ENCODE results near the gene U2SURP. TPM values are rescaled to one million over a fixed set of nuclear protein-coding genes. Genes with fewer than 3 reads are reported as not detected.
A peak's percentile ranks its signal among the peaks of the same experiment; 100 is the strongest.
"Not testable (repeated sequence)": the region's sequence is repeated elsewhere in the genome, so short reads cannot be mapped to it uniquely, and the experiment has no call there.

Gene U2SURP
- total RNA-seq, 1 experiment from 2014 or later: 135 TPM

GRCh38 chr3:143004823-143005222, 3.5 kb downstream of the U2SURP start:
- peaks cover 57% of the 10 kb centered on the region for H3K4me1 ChIP-seq (ENCODE audit: low read length)
- H2AFZ ChIP-seq (ENCODE audit: low read length): no peak overlapping the region
- H3K27ac ChIP-seq (ENCODE audit: low read length): 0 out of 2 replicates have a peak overlapping the region, but pooled peaks have one; percentile 8
- no peaks in the 10 kb centered on the region for H3K27me3 ChIP-seq (ENCODE audit: low read length)
- peaks cover 91% of the 10 kb centered on the region for H3K79me2 ChIP-seq (ENCODE audit: low read length)
- peak overlapping the region; percentile 10 for H3K4me2 ChIP-seq (ENCODE audit: low read depth, low read length, poor library complexity, severe bottlenecking)
- DNase-seq: no peak
- H3K9me3 ChIP-seq (ENCODE audit: low read length): no peaks in the 10 kb centered on the region
- no peak overlapping the region for H3K4me3 ChIP-seq (ENCODE audit: low read length)
- H3K36me3 ChIP-seq (ENCODE audit: insufficient read depth, low read length): 0 out of 2 replicates have a peak, but pooled peaks cover 3% of the 10 kb centered on the region
- H3K9ac ChIP-seq (ENCODE audit: low read length): no peak overlapping the region
- peaks cover 37% of the 10 kb centered on the region for H4K20me1 ChIP-seq (ENCODE audit: insufficient read depth, low read depth, low read length)
- H3K9me2 ChIP-seq (replicated peaks; ENCODE audit: insufficient read depth, low read length): no peaks in the 10 kb centered on the region

- Histone ChIP-seq H3K36me3 (ENCODE audit: insufficient read depth, low read length) (peaks cover 39% of the 10 kb centered on the region), H4K20me1 (ENCODE audit: insufficient read depth, low read depth, low read length) (peaks cover 33% of the 10 kb centered on the region), H3K27ac (ENCODE audit: low read length) (peak overlapping the region; percentile 12), H3K4me3 (ENCODE audit: low read length) (no peak overlapping the region), H3K9me3 (ENCODE audit: low read length) (no peaks in the 10 kb centered on the region), H3K4me2 (ENCODE audit: low read depth, low read length, poor library complexity, severe bottlenecking) (peak overlapping the region; percentile 16), H3K79me2 (ENCODE audit: low read length) (peaks cover 100% of the 10 kb centered on the region), H3K9ac (ENCODE audit: low read length) (0 out of 2 replicates have a peak overlapping the region, but pooled peaks have one; percentile 17), H3K9me2 (replicated peaks; ENCODE audit: insufficient read depth, low read length) (no peaks in the 10 kb centered on the region), H2AFZ (ENCODE audit: low read length) (no peak overlapping the region), H3K4me1 (ENCODE audit: low read length) (peaks cover 54% of the 10 kb centered on the region), H3K27me3 (ENCODE audit: low read length) (no peaks in the 10 kb centered on the region)
- DNase-seq: no peak
These were observed 8.7 kb downstream of the U2SURP start for GRCh38 chr3:143010024-143010423.

- Histone ChIP-seq H3K27me3 (ENCODE audit: low read length) (no peaks in the 10 kb centered on the region), H3K4me3 (ENCODE audit: low read length) (no peak overlapping the region), H3K27ac (ENCODE audit: low read length) (no peak overlapping the region), H3K9ac (ENCODE audit: low read length) (no peak overlapping the region), H4K20me1 (ENCODE audit: insufficient read depth, low read depth, low read length) (peaks cover 16% of the 10 kb centered on the region), H3K36me3 (ENCODE audit: insufficient read depth, low read length) (peaks cover 52% of the 10 kb centered on the region), H3K4me1 (ENCODE audit: low read length) (peaks cover 37% of the 10 kb centered on the region), H3K9me2 (replicated peaks; ENCODE audit: insufficient read depth, low read length) (no peaks in the 10 kb centered on the region), H3K9me3 (ENCODE audit: low read length) (no peaks in the 10 kb centered on the region), H2AFZ (ENCODE audit: low read length) (no peak overlapping the region), H3K79me2 (ENCODE audit: low read length) (peaks cover 99% of the 10 kb centered on the region), H3K4me2 (ENCODE audit: low read depth, low read length, poor library complexity, severe bottlenecking) (no peak overlapping the region)
- no peak for DNase-seq
These were observed 10.3 kb downstream of the U2SURP start for GRCh38 chr3:143011705-143012104.

DNA sequence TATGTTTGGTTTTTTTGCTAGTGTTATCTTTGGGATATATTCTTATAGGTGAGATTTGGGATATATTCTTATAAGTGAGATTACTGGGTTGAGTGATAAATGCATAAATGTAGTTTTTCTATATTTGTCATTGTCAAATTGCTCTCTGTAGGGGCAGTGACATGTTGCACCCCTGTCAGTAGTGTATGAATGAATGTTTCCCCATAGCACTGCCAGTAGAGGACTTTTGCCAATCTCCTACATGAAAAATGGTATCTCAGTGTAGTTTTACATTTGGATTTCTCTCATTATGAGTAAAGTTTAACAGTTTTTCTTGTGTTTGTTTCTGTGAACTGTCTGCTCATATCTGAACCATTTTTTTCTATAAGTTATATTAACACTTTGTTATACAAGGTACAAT, 13.6 kb downstream of the U2SURP start:
- Histone ChIP-seq H3K9ac (ENCODE audit: low read length) (no peak overlapping the region), H3K79me2 (ENCODE audit: low read length) (peaks cover 98% of the 10 kb centered on the region), H3K4me2 (ENCODE audit: low read depth, low read length, poor library complexity, severe bottlenecking) (no peak overlapping the region), H3K4me1 (ENCODE audit: low read length) (peaks cover 18% of the 10 kb centered on the region), H3K36me3 (ENCODE audit: insufficient read depth, low read length) (peaks cover 84% of the 10 kb centered on the region), H3K4me3 (ENCODE audit: low read length) (no peak overlapping the region), H4K20me1 (ENCODE audit: insufficient read depth, low read depth, low read length) (no peaks in the 10 kb centered on the region), H3K27ac (ENCODE audit: low read length) (no peak overlapping the region), H3K27me3 (ENCODE audit: low read length) (no peaks in the 10 kb centered on the region), H3K9me3 (ENCODE audit: low read length) (no peaks in the 10 kb centered on the region), H2AFZ (ENCODE audit: low read length) (no peak overlapping the region), H3K9me2 (replicated peaks; ENCODE audit: insufficient read depth, low read length) (no peaks in the 10 kb centered on the region)
- DNase-seq: no peak

GRCh38 chr3:143016321-143016972, 15.1 kb downstream of the U2SURP start:
- Histone ChIP-seq H3K4me1 (ENCODE audit: low read length) (peaks cover 6% of the 10 kb centered on the region; the same call in 1 of the 2 replicates), H4K20me1 (ENCODE audit: insufficient read depth, low read depth, low read length) (no peaks in the 10 kb centered on the region), H3K9me3 (ENCODE audit: low read length) (no peaks in the 10 kb centered on the region), H3K27ac (ENCODE audit: low read length) (no peak overlapping the region), H2AFZ (ENCODE audit: low read length) (no peak overlapping the region), H3K36me3 (ENCODE audit: insufficient read depth, low read length) (peaks cover 86% of the 10 kb centered on the region), H3K4me3 (ENCODE audit: low read length) (no peak overlapping the region), H3K4me2 (ENCODE audit: low read depth, low read length, poor library complexity, severe bottlenecking) (no peak overlapping the region), H3K9me2 (replicated peaks; ENCODE audit: insufficient read depth, low read length) (no peaks in the 10 kb centered on the region), H3K27me3 (ENCODE audit: low read length) (no peaks in the 10 kb centered on the region), H3K9ac (ENCODE audit: low read length) (no peak overlapping the region), H3K79me2 (ENCODE audit: low read length) (peaks cover 94% of the 10 kb centered on the region)
- peak; percentile 78 for DNase-seq

GRCh38 chr3:143024351-143024960, 23.1 kb downstream of the U2SURP start:
- Histone ChIP-seq H3K9me3 (ENCODE audit: low read length) (no peaks in the 10 kb centered on the region), H3K4me3 (ENCODE audit: low read length) (no peak overlapping the region), H3K79me2 (ENCODE audit: low read length) (peaks cover 84% of the 10 kb centered on the region), H3K9ac (ENCODE audit: low read length) (no peak overlapping the region), H3K4me2 (ENCODE audit: low read depth, low read length, poor library complexity, severe bottlenecking) (no peak overlapping the region), H3K27ac (ENCODE audit: low read length) (no peak overlapping the region), H3K4me1 (ENCODE audit: low read length) (peaks cover 6% of the 10 kb centered on the region; the same call in 1 of the 2 replicates), H4K20me1 (ENCODE audit: insufficient read depth, low read depth, low read length) (no peaks in the 10 kb centered on the region), H3K27me3 (ENCODE audit: low read length) (no peaks in the 10 kb centered on the region), H3K36me3 (ENCODE audit: insufficient read depth, low read length) (peaks cover 95% of the 10 kb centered on the region), H3K9me2 (replicated peaks; ENCODE audit: insufficient read depth, low read length) (no peaks in the 10 kb centered on the region), H2AFZ (ENCODE audit: low read length) (no peak overlapping the region)
- DNase-seq: no peak

DNA sequence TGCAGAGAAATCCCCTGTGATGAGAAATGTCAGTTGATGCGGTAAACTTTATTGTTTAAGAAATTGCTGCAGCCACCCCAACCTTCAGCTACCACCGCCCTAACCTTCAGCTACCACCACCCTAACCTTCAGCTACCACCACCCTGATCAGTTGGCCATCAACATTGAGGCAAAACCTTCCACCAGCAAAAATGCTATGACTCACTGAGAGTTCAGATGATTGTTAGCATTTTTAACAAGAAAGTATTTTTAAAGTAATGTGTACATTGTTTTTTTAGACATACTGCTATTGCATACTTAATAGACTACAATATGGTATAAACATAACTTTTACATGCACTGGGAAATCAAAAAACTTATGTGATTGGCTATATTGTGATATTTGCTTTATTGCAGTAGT, 30.0 kb downstream of the U2SURP start:
- Histone ChIP-seq H3K4me1 (ENCODE audit: low read length) (peaks cover 6% of the 10 kb centered on the region; the same call in 1 of the 2 replicates), H3K27ac (ENCODE audit: low read length) (no peak overlapping the region), H2AFZ (ENCODE audit: low read length) (no peak overlapping the region), H3K4me3 (ENCODE audit: low read length) (no peak overlapping the region), H3K4me2 (ENCODE audit: low read depth, low read length, poor library complexity, severe bottlenecking) (no peak overlapping the region), H4K20me1 (ENCODE audit: insufficient read depth, low read depth, low read length) (no peaks in the 10 kb centered on the region), H3K9me3 (ENCODE audit: low read length) (no peaks in the 10 kb centered on the region), H3K9ac (ENCODE audit: low read length) (no peak overlapping the region), H3K27me3 (ENCODE audit: low read length) (no peaks in the 10 kb centered on the region), H3K79me2 (ENCODE audit: low read length) (peaks cover 47% of the 10 kb centered on the region), H3K36me3 (ENCODE audit: insufficient read depth, low read length) (peaks cover 72% of the 10 kb centered on the region), H3K9me2 (replicated peaks; ENCODE audit: insufficient read depth, low read length) (no peaks in the 10 kb centered on the region)
- DNase-seq: no peak

DNA sequence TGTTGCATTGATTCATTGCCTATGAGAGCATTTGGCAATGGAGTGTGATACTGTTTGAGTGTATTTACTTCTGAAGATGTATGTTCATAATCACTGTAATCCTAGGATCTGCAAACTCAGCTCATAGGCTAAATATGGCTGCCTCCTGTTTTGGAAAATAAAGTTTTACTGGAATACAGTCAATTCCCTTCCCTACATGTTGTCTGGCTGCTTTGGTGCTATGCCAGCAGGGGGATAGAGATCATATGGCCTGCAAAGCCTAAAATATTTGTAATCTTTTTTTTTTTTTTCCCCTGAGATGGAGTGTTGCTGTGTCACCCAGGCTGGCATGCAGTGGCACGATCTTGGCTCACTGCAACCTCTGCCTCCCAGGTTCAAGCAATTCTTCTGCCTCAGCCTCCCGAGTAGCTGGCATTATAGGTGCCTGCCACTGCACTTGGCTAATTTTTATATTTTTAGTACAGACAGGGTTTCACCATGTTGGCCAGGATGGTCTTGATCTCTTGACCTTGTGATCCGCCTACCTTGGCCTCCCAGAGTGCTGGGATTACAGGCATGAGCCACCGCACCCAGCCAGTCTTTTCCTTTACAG, 30.5 kb downstream of the U2SURP start:
- not testable (repeated sequence) for H3K9ac ChIP-seq (ENCODE audit: low read length); DNase-seq; H3K27me3 ChIP-seq (ENCODE audit: low read length); H3K9me3 ChIP-seq (ENCODE audit: low read length); H3K4me1 ChIP-seq (ENCODE audit: low read length); H3K27ac ChIP-seq (ENCODE audit: low read length); H3K4me2 ChIP-seq (ENCODE audit: low read depth, low read length, poor library complexity, severe bottlenecking); H3K9me2 ChIP-seq (replicated peaks; ENCODE audit: insufficient read depth, low read length); H3K4me3 ChIP-seq (ENCODE audit: low read length); H2AFZ ChIP-seq (ENCODE audit: low read length); H4K20me1 ChIP-seq (ENCODE audit: insufficient read depth, low read depth, low read length)
- peaks cover 72% of the 10 kb centered on the region for H3K36me3 ChIP-seq (ENCODE audit: insufficient read depth, low read length)
- H3K79me2 ChIP-seq (ENCODE audit: low read length): peaks cover 49% of the 10 kb centered on the region
